ENCODE data around the gene DIP2A.
"Not testable (repeated sequence)": the region's sequence is repeated elsewhere in the genome, so short reads cannot be mapped to it uniquely, and the experiment has no call there.

DIP2A gene

DNA sequence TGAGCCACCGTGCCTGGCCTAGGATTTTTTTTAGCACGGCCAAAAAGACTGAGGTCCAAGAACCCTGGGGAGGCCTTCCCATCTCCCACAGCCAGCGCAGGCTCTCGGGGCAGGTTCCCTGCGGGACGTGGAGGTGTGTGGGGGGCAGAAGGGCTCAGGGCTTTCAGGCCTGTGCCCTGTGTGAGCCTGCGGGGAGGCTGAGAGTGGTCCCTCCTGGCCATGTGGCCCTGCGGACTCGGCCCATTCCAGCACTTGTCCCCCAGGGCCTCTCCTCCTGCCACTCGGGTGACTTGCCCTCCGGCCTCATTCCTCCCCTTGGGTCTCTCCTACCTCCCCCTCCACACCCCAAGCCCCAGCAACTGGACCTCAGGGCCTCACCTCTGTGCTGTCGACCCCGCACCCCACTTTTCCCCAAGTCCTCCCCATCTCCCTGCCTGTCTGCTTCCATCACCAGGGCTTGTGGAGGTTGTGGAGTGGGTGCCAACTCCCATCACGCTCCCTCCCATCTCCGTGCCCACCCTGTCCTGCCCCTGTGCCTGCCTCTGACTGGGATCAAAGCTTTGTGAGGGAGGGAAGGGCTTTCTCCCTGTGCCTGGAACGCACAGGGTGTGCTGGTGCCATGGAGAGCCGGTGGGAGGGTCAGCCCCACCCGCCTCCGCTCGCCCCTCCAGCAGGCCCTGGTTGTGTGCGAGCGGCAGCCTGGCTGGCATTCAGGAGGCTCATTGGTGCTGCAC is 32.2 kb upstream of the DIP2A start:
- no peak for DNase-seq

DNA sequence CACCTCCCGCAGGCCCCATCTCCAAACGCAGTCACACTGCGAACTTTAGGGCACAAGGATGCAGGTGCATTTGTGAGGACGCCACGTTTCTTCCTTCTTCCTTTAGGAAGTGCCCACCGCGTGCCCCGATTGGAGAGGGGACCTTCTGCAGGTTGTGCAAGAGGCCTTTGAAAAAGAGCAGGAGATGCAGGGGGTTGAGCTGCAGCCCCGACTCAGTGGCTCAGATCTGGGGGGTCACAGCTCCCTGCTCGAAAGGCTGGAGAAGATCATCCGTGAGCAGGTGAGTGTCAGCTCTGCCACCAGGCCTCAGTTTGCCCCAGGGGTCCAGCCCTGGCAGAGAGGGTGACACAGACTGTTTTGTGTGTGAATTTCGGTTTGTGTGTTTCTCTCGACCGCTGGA is 31.2 kb upstream of the DIP2A start:
- DNase-seq: no peak

DNA sequence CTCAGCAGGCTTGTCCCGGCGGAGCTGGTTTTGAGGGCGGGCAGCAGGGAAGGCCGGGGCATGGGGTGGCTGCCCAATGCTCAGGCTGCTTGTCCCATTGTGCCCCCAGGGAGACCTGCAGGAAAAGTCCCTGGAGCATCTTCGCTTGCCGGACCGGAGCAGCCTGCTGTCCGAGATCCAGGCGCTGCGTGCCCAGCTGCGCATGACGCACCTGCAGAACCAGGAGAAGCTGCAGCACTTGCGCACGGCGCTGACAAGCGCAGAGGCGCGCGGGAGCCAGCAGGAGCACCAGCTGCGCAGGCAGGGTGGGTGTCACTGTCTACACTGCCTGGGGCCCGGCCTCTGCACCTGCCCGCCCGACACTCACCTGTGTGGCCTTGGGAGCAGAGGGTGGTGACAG is 30.4 kb upstream of the DIP2A start:
- no peak for DNase-seq

DNA sequence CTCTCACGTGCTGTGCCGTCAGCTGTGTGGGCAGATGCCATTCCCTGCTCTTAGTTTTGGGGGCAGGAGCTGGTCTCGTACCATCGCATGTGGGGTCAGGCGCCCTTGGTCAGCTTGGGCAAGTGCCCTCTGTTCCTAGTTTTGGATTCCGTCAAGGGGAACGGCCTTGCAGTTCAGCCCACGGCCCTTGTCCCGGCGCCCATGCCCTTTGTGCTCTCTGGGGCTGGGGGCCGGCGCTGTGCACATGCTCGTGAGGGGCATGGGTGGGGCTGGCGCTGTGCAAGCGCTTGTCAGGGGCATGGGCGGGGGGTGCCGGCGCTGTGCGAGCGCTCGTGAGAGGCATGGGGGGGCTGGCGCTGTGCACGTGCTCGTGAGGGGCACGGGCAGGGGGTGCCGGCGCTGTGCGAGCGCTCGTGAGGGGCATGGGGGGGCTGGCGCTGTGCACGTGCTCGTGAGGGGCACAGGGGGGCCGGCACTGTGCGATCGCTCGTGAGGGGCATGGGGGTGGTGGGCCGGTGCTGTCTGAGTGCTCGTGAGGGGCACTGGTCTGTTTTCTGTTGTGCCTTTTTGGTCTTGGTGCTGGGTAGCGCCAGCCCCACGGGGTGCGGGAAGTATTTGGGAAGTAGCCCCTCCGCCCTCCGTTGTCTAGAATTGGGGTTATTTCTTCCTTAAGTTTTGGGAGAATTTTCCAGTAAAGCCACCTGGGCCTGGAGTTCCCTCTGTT is 29.5 kb upstream of the DIP2A start:
- no peak for DNase-seq

DNA sequence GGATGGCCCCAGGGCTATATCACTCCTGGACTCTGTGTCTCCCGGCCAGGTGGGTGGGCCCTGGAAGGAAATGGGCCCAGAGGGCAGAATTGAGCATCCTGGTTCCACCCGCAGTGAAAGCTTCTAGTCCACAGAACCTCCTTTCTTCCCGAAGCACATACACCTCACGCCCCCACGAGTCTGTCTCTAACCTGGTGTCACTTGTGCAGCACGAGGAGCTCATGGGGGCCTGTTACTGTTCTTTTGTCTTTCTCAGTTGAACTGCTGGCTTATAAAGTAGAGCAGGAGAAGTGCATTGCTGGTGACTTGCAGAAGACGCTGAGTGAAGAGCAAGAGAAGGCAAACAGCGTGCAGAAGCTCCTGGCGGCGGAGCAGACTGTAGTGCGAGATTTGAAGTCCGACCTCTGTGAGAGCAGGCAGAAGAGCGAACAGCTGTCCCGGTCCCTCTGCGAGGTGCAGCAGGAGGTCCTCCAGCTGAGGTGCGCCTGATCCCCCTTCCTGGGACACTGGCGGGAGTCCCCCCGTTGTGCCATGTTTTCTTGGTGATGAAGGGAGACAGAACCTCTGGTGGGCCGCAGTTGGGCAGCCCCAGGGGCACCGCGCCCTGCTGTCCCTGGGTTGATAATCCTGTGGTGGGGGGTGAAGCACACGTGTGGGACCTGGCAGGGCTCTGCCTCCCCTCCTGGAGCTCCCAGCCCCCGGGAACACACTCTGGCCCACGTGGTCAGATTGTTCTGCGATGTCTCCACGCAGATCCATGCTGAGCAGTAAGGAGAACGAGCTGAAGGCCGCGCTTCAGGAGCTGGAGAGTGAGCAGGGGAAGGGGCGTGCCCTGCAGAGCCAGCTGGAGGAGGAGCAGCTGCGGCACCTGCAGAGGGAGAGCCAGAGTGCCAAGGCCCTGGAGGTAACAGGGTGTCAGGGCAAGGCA is 28.7 kb upstream of the DIP2A start:
- DNase-seq: no peak

DNA sequence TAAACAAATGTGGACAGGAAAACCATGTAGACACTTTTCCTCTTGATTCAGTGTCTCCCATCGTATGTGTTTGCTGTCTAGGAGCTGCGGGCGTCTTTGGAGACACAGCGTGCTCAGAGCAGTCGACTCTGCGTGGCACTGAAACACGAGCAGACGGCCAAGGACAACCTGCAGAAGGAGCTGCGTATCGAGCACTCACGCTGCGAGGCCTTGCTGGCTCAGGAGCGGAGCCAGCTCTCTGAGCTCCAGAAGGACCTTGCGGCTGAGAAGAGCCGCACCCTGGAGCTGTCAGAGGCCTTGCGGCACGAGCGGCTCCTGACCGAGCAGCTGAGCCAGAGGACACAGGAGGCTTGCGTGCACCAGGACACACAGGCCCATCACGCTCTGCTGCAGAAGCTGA is 27.2 kb upstream of the DIP2A start:
- no peak for DNase-seq

DNA sequence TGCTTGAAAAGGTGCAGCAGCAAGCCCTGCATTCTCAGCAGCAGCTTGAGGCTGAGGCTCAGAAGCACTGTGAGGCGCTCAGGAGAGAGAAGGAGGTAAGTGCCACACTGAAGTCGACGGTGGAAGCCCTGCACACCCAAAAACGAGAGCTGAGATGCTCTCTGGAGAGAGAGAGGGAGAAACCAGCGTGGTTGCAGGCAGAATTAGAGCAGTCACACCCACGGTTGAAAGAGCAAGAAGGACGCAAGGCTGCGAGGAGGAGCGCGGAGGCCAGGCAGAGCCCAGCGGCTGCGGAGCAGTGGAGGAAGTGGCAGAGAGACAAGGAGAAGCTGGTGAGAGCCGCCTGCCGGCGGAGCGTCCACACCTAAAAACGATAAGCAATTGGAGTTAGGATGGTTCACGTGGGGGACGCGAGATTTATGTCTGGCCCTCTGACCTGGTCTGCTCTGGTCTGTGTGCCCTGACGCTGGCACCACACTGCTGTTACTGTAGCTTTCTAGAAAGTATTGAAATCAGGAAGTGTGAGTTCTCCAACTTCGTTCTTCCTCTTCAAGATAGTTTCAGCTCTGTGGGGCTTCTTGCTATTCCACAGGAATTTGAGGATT is 26.7 kb upstream of the DIP2A start:
- DNase-seq: peak; percentile 24

DNA sequence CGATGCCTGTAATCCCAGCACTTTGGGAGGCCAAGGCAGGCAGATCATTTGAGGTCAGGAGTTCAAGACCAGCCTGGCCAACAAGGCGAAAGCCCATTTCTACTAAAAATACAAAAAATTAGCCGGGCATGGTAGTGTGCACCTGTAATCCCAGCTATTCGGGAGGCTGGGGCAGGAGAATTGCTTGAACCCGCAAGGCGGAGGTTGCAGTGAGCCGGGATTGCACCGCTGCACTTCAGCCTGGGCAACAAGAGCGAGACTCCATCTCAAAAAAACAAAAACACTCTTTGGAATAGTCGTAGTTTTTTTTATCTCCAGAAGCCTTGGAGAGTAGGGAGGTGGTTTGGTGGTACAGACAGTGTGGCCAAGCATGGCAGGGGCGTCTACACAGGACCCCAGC is 25.6 kb upstream of the DIP2A start:
- DNase-seq: not testable (repeated sequence)

DNA sequence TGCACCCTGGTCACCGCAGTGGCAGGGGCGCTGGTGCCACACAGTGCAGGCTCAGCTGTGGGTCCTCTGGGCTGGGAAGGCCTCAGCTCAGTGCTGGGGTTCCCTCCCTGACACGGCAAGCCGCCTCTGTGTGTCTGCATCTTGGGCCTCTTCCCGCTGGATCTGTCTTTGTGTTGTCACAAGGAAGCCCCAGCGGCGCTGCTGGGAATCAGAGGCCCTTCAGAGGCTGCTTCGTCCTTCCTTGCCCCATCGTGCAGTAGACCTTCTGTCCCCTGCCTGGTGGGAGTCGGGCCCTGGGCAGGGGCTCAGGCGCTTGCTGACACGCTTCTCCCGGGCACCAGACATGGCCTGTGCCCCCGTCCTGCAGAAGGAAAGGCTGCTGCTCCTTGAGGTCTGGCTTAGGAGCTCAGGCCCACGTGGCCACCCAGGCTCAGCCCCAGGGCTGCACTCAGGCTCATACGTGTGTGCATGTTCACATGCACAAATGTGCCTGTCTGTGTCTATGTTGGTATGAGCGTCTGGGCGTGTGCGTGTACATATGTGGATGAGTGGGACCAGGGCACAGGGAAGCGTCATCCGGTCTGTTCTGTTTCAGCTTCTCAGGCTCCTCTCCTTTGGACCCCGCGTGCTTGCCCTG is 24.3 kb upstream of the DIP2A start:
- no peak for DNase-seq

DNA sequence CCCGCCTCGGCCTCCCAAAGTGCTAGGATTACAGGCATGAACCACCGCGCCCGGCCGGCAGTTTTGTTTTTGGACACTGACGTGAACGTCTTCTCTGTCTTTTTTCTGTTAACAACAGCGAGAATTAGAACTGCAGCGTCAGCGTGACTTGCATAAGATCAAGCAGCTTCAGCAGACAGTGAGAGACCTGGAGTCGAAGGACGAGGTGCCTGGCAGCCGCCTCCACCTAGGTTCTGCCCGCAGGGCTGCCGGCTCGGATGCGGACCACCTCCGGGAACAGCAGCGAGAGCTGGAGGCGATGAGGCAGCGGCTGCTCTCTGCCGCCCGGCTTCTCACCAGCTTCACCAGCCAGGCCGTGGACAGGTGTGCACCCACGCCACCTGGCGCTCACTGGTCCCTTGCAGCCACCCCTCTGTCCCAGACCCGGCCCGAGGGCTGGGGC is 22.9 kb upstream of the DIP2A start:
- DNase-seq: no peak

DNA sequence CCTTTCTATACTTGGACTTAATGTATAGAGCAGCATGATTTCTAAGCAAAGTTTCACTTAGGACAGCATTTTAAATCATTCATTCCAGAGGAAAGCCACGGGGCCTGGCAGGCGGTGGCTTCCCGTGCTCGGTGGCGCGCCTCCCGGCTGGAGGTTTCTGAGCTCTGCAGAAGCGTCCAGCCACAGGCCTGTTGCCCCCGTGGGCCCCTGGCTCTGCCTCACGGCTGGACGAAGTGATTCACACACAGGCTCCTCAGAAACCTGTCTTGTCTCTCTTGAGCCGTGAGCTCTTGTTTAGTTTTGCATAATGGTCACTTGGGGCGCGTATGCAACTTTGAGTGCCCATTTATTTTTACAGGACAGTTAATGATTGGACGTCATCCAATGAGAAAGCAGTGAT is 22.1 kb upstream of the DIP2A start:
- DNase-seq: no peak

DNA sequence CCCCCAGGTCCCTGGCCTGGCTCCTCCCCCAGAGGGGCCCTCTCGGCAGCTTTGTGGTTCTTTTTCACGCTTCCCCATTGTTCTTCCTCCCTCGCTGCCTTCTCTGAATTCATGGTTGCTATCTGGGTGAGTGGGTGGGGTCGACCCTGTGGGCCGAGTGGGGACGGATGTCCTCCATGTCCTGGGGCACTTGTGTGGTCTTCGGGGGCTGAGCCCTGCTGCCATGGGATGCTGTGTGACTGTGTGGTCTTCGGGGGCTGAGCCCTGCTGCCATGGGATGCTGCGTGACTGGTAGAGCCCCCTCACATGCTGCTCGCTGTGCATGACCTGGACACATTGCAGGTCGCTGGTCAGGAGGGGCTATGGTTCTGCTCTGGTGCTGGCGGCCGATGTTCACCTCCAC is 21.6 kb upstream of the DIP2A start:
- DNase-seq: no peak

DNA sequence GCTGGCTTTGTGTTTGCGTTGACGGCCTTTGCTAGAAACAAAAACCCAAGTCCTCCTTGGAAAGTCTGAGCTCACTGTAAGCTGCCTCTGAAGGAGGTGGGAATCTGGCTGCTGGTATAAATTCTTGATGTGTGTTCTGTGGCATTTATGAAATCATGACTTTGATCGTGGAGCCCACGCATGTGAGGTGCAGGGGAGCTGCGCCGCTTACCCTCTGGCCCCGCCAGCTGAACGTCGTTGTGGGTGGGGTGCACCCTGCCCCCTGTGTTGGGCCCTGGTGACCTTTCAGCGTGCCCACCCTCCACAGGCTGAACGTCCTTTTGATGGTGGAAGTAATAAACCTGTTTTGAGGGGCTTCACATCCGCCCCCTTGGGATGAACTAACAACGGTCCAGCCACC is 21.2 kb upstream of the DIP2A start:
- DNase-seq: no peak

DNA sequence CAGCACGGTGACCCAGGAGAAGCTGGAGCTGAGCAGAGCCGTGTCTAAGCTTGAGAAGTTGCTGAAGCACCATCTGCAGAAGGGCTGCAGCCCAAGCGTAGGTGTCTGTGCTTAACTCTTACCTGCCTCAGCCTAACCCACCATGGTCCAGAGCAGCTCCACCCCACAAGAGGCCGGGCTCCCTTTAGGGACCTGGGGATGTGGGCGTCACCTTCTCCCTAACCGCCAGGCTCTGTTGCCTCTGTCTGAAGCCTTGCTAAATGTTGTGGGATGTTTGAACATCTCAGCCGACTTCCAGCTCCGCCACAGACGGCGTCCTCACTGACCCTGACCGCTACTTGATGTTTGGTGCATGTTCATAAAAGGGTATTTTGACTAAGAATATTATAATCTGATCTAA is 20.4 kb upstream of the DIP2A start:
- DNase-seq: no peak

DNA sequence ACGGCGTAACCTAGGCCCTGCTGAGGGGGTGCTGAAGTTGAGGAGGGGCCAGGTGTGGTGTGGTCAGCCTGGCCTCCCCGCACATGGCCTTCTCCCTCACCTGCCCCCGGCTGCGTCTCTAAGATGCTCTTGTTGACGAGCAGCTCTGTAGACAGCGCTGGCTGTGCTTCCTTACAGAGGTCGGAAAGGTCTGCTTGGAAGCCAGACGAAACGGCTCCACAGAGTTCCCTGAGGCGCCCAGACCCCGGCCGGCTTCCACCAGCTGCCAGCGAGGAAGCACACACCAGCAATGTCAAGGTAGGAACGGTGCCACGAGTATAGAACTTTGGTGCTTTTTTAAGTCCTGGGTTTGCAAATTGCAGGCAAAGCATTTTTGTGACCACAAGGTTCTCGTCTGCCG is 18.8 kb upstream of the DIP2A start:
- DNase-seq: no peak

DNA sequence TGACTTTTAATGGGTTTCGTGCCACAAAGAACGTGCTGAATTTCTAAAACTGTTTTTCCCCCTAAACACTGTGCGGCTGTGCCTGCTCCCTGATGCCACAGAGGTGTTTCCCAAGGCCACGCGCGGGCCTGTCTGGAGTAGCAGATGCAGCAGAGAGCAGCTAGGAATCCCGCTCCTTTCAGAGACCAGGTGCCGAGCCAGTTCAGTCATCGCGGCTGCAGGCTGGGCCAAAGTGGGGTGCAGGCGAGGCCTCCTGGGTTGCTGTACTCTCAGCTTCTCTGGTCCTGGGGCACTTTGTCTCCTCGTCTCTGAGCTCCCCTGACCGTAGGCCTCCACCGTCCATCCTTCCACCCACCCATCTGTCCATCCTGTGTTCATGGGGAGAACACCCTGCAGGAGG is 17.4 kb upstream of the DIP2A start:
- DNase-seq: no peak

DNA sequence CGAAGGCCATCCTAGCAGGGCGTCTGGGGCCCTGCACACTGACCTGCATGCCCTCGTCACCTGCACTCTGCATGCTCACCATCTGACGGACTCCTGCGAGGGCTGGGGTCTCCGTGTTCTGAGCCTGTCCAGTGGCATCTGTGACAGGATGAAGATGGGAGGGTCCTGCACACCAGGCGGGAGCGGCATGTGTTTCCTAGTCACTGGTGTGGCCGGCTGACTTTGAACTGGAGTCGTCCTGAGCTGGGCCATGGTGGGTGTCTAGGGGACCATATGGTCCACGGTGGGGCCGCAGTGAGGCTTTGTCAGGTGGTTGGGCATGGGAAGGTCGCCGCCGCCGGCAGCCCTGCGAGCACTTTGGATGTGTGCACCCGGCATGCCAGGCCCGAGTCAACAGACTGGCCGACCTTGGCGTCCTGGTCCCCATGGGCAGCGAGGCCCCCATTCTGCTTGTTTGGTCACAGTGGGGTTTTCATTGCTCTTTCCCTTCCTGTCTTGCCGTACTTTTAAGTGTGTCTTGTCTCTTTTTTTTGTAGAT is 16.7 kb upstream of the DIP2A start:
- no peak for DNase-seq

DNA sequence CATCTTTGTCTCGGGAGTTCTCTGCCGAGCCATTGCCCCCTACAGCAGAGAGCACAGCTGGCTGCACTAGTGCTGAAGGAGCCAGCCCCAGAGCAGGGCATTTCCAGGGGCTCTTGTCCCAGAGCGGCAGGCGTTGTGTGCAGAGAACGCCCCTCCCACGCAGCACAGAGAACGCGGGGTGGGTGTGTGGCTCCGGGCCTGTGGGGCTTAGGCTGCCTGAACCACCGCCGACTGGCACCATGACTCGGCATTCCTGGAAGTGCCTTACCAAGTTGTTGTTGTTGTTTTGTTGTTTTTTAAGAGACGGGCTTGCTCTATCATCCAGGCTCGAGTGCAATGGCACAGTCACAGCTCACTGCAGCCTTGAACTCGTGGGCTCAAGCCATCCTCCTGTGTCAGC is 15.8 kb upstream of the DIP2A start:
- no peak for DNase-seq

DNA sequence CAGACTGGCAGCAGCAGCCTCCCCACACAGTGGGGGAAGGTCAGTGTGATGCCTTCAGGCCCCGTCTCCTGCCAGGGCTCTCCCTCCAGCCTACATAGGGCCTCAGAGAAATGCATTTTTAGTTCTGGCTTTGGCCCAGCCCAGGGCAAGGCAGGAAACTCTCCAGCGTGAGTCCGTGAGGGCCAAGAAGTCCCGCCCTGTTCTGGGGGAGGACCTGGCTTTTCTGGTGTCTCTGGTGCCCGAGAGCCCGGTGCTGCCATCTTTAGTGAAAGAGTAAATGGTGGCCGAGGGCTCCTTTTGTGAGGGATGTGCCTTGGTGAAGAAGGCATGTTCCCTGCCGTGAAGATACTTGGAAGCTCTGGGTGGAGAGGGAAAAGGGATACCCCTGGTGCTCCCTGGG is 14.8 kb upstream of the DIP2A start:
- no peak for DNase-seq

DNA sequence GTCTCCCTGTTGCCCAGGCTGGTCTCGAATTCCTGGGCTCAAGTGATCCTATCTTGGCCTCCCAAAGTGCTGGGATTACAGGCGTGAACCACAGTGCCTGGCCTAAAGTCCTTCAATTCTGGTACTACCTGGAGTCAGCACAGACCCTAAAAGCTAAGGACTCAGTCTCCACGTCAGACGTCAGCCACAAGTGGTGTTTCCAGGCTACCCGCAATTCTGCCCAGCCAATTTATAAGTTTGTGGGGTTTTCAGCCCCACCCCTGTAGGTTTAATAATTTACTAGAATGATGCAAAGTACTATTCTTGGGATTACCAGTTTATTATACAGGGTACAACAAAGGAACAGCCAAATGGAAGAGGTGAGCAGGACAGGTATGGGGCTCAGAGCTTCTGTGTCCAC is 10.6 kb upstream of the DIP2A start:
- DNase-seq: no peak

DNA sequence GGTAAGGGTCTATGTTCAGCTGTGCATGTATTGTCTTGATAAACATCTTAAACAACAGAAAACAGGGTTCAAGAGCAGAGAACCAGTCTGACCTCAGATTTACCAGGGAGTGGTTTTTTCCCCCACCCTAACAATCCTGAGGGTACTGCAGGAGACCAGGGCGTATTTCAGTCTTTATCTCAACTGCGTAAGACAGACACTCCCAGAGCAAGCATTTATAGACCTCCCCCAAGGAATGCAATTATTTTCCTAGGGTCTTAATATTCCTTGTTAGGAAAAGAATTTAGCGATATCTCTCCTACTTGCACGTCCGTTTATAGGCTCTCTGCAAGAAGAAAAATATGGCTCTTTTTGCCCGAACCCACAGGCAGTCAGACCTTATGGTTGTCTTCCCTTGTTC is 9.8 kb upstream of the DIP2A start:
- not testable (repeated sequence) for DNase-seq

DNA sequence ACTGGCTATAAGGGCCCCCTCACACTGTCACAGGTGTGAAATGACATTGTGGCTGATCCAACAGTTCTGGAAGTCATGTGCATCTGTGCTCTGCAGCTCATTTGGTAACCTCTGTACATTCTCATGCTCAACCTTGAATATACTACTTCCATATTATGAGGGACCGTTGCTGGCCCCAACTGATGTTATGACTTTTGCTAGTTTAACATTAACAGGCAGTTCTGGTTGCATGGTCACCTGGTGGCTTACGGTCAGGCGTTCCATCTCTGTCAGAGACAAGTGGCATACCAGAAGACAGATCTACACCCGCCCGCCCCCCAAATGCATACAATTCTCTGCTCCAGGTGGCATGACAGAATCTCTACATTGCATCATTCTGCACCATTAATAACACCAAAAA is 6.0 kb upstream of the DIP2A start:
- DNase-seq: no peak
